Activated T-cell treated with anti-CD3 and anti-CD28 coated beads for 4 hours (primary cell): ENCODE results near the gene SOWAHA.
"Not testable (repeated sequence)": the region's sequence is repeated elsewhere in the genome, so short reads cannot be mapped to it uniquely, and the experiment has no call there.

Experiments used
- DNase-seq: peaks from one replicate; pipeline ENCODE4 v3.0.0-alpha.2; 2020

The SOWAHA gene

GRCh38 chr5:132827943-132828673, 15.0 kb downstream of the SOWAHA start:
- DNase-seq: no peak

DNA sequence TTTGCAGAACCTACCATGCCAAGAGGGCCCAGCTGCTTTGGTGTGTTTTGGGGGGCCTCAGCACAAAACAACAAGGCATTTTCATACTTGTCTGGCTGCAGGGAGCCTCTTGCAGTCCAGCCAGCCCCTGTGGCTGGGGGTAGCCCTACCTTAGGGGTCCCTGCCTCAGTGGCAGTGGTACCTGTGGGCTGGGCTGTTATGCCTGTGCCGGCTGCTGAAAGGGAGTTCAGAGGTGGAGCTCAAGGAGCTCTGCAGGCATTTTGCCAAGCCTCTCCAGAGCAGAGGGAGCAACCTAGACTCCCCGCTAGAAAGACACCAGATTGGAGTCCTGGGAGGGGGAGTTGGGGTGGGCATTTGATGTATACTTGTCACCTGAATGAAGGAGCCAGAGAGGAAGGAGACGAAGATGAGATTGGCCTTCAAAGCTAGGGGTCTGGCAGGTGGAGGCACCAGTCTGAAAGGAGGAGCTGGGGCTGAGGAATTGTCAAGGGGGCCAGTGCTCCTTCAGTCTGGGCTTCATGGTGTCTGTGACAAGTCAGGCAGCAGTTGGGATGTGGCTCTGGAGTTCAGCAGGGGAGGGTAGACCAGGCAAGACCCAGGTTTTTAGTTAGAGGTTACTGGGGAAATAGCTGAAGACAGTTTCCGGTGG, 15.9 kb downstream of the SOWAHA start:
- DNase-seq: no peak

- DNase-seq: peak; percentile 56
These were observed 16.8 kb downstream of the SOWAHA start for GRCh38 chr5:132829742-132830435.

GRCh38 chr5:132830436-132831094, 17.5 kb downstream of the SOWAHA start, which contains the start of gene SHROOM1:
SHROOM1 (minus strand) TSS chr5:132830647; CDS start chr5:132826140, 4,507 bp downstream.
- no peak for DNase-seq

DNA sequence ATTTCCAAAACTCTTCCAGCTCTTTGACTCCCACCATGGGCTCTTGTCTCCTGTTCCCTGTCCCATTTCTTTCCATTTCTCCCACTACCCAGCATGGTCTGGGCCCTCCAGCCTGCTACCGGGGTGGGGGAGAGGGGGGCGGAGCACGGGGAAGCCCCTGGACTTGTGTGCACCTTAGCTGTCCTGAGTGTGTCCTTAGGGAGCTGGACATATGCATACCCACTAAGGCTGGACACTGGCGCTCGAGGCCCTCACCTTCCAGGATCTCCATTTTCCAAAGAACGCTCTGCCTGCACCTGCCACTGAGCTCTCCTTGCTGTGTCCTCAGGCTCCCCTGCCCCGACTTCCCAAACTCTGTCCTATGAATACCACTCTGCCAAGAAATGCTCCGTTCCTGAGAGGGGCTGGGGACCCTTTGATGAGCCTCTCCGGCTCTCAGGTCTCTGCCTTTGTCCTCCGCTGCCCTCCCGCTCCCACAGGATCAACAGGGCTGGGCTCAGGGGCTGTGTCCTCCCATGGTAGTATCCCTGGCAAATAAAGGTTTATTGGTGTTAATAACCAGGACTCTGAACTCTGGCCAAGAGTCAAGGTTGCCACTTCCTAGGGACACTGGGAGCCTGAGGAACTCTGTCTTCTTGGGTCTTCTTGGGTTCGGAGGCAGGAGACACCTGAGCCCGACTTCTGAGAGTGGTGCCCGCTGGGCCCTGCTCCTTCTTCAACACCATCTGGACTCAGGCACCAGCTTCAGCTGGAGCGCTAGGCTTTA, 18.2 kb downstream of the SOWAHA start:
- no peak for DNase-seq

DNA sequence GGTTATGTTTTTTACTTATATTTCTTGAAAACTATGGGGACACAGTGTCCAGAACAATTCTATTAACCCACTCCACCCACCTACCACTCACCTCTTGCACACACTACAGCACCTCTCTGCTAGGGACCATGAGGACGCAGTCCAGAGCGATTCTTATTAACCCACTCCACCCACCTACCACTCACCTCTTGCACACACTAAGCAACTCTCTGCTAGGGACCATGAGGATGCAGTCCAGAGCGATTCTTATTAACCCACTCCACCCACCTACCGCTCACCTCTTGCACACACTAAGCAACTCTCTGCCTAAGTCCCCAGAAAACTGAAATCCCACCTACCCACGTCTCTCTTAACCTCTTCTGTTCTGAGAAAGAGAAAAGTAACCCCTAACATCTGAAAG, 19.5 kb downstream of the SOWAHA start:
- DNase-seq: no peak

- no peak for DNase-seq
These were observed 21.0 kb downstream of the SOWAHA start for GRCh38 chr5:132834057-132834456.

GRCh38 chr5:132836852-132837251, 23.8 kb downstream of the SOWAHA start:
- no peak for DNase-seq

DNA sequence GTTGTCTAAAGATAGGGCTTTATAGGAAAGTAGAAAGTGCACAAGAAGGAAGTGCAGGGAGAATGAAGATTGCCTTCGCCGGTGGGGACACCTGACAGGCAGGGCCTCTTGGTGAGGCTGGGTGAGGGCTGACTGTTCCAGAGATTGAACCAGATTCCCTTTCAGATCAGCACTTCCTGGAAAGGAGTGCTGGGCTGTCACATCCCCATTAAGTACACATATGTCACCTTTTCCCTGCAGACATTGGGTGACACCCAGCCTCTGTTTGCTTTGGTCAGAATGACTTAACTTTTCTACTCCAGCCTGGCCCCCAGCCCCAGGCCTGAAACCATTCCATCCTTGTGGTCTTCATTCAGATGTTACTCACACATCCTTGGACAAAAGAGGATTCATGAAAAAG, 24.8 kb downstream of the SOWAHA start:
- DNase-seq: no peak

- no peak for DNase-seq
These were observed 25.6 kb downstream of the SOWAHA start for GRCh38 chr5:132838516-132839282.

GRCh38 chr5:132839426-132840301, 26.6 kb downstream of the SOWAHA start:
- DNase-seq: no peak

DNA sequence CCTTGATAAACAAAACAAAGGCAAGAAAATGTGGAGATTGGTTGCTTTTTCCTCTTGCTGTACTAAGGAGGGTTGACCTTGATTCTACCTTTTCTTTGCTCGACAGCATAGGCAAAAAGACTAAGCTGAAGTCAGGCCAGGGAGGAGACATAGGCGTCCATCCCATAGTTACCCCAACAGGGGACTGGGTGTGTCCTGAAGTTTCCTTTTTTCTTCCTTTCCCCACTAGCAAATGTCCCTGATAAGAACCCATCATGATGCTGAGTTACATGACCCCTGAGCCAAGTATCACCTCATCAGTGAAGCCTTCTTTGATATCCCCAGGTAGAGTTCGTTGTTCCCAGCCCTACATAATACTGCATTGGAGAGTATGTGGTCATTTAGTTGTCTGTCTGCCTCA, 27.2 kb downstream of the SOWAHA start:
- no peak for DNase-seq

- no peak for DNase-seq
These were observed 27.8 kb downstream of the SOWAHA start for GRCh38 chr5:132840896-132841295.

GRCh38 chr5:132841305-132841704, 28.2 kb downstream of the SOWAHA start:
- DNase-seq: no peak

DNA sequence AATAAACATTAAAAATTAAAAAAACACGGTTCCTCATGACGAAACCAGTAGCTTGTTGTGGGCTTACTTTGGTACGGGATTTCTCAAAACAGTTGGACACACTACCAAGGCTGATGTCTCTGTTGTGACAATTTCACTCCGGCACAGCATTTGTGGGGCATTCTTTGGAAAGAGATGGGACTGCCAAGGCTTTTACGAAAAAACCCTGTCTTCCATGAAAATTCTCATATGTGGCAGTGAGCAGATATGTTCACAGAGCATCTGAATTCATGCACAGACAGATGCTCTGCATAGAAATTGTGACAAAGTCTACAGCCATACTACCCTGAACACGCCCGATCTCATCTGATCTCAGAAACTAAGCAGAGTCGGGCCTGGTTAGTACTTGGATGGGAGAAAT, 35.2 kb downstream of the SOWAHA start:
- DNase-seq: no peak

DNA sequence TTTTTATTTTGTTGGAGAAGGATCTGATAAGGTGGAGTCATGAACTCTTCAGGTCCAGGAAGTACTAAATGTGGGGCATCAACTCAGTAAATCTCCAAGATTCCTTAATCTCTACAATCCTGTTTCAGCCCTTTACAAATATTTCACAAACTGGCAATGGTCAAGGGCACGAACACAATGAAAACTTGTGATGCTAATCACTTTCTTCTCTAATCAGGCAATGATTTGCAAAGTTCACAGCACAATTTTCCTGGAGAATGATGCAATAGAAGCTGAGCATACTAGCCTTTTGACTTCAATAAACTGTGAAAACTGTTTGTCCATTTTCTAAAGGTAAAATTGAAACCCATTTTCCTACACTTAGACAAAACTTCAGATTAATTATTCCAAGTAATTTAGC, 36.2 kb downstream of the SOWAHA start:
- no peak for DNase-seq

GRCh38 chr5:132850066-132850465, 37.0 kb downstream of the SOWAHA start:
- no peak for DNase-seq

DNA sequence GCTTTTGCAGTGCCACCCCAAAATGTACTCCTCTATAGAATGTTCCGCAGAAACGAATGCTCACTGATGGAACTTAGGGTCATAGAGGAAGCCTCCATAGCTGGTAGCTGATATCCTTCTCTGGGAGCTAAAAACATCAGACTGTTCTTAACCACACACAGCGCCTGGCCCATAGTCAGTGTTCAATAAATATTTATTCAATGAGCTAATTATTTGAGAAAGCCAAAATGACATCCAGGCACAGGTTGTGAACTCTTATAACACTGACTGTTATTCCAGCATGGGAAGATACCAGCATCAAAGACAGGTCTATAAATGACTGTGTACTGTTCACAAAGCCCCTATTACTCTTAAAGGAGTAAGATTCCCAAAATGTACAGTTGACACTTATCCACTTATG, 40.2 kb downstream of the SOWAHA start:
- DNase-seq: no peak

DNA sequence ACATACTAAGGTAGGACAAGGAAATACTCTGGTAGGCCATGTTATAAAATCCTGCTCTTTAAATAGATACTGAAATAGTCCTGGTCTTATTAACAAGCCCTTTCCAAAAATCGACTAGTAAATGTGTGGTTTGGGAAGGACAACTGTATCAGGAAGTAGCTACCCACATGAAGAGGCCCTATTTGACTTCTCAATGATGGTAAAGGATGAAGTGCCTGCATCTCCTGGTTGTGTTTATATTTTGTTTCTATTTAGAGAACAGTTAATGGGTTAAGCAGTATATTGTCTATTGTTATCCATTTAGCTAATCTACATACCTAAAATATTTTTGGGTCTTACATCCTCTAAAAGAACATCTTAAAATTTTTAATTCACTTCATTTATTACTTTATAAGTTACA, 40.7 kb downstream of the SOWAHA start:
- DNase-seq: no peak

- DNase-seq: no peak
These were observed 41.2 kb downstream of the SOWAHA start for GRCh38 chr5:132854301-132854700.

- DNase-seq: not testable (repeated sequence)
These were observed 41.9 kb downstream of the SOWAHA start for GRCh38 chr5:132854992-132855391.
